ENCODE data around the gene TRIM66.

GRCh38 chr11:8574798-8575197 lies 107.7 kb downstream of the TRIM66 start:
- TF ChIP-seq, protein P1, sequence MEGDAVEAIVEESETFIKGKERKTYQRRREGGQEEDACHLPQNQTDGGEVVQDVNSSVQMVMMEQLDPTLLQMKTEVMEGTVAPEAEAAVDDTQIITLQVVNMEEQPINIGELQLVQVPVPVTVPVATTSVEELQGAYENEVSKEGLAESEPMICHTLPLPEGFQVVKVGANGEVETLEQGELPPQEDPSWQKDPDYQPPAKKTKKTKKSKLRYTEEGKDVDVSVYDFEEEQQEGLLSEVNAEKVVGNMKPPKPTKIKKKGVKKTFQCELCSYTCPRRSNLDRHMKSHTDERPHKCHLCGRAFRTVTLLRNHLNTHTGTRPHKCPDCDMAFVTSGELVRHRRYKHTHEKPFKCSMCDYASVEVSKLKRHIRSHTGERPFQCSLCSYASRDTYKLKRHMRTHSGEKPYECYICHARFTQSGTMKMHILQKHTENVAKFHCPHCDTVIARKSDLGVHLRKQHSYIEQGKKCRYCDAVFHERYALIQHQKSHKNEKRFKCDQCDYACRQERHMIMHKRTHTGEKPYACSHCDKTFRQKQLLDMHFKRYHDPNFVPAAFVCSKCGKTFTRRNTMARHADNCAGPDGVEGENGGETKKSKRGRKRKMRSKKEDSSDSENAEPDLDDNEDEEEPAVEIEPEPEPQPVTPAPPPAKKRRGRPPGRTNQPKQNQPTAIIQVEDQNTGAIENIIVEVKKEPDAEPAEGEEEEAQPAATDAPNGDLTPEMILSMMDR (IDR thresholded peaks at IDR 0.05; ENCODE audit: borderline replicate concordance, extremely low read depth, low read length, poor library complexity, severe bottlenecking): no peak
- TF ChIP-seq EZH2 (IDR thresholded peaks at IDR 0.05; ENCODE audit: borderline replicate concordance, low read depth, low read length, severe bottlenecking): no peak
